Upper lobe of right lung (tissue), 1 donor: ENCODE results near the gene SLC9A9. TPM values are rescaled to one million over a fixed set of nuclear protein-coding genes. Genes with fewer than 3 reads are reported as not detected.

Experiments
- ATAC-seq: fragments of 200-7000 bp; cut with Tn5 transposase; one replicate; pipeline ENCODE4 v1.9.1; 2020; ENCODE audit warnings: mild to moderate bottlenecking, moderate library complexity
- DNase-seq: peaks from one replicate; pipeline ENCODE4 v3.0.0-alpha.2; 2020
- H3K27ac ChIP-seq: fragments of 200-600 bp; one replicate; pipeline ENCODE4 v1.8.0; 2022
- H3K27me3 ChIP-seq: fragments of 200-600 bp; one replicate; pipeline ENCODE4 v1.8.0; 2022; ENCODE audit warnings: mild to moderate bottlenecking
- H3K36me3 ChIP-seq: fragments of 200-600 bp; one replicate; pipeline ENCODE4 v1.8.0; 2022
- H3K4me1 ChIP-seq: fragments of 200-600 bp; one replicate; pipeline ENCODE4 v1.8.0; 2022
- H3K4me3 ChIP-seq: fragments of 200-600 bp; one replicate; pipeline ENCODE4 v1.8.0; 2022; ENCODE audit warnings: mild to moderate bottlenecking
- H3K9me3 ChIP-seq: fragments of 200-600 bp; one replicate; pipeline ENCODE4 v1.8.0; 2022
- intact Hi-C: fragments of 100-400 bp; cut with DNase I; formaldehyde crosslinking; loops from one replicate; pipeline ENCODE4 v1.11.0; 2022
- total RNA-seq: library from RNA; stranded (reverse); fragmentation: NEBNext Ultra II Directional; extraction: Animal tissue kit (Norgen Biotek cat#: 25700); gene quantifications from one replicate; pipeline ENCODE4 v1.2.1, GENCODE V29; 2021
- TF ChIP-seq, protein P1 (sequence below): fragments of 200-600 bp; IDR thresholded peaks from one replicate; pipeline ENCODE4 v1.8.0; 2022; ENCODE audit warnings: antibody characterized with exemption
- donor health status: DM: no; HTN: yes; CAD: no; lungs with severe emphysema.

The SLC9A9 gene
- total RNA-seq, 1 donor from 2014 or later: 13.3 TPM

DNA sequence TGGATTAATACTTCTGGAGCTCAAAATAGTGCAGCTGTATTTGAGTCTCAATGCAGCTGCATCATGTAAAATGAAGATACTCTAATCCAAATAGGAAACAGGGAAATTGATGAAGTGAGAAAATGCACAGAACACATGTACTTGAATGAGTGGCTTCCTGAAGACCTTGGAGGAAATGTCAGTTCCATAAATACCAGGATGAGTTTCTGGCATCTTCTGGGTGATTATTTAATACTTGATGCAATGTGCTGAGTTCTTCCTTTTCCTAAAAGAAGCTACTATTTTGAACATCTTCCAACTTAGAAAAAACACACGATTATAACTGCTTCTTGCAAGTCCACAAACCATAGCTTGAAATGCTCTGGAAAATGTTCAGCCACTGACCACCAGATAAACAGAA lies 162.8 kb downstream of the SLC9A9 start:
- TF ChIP-seq, protein P1, sequence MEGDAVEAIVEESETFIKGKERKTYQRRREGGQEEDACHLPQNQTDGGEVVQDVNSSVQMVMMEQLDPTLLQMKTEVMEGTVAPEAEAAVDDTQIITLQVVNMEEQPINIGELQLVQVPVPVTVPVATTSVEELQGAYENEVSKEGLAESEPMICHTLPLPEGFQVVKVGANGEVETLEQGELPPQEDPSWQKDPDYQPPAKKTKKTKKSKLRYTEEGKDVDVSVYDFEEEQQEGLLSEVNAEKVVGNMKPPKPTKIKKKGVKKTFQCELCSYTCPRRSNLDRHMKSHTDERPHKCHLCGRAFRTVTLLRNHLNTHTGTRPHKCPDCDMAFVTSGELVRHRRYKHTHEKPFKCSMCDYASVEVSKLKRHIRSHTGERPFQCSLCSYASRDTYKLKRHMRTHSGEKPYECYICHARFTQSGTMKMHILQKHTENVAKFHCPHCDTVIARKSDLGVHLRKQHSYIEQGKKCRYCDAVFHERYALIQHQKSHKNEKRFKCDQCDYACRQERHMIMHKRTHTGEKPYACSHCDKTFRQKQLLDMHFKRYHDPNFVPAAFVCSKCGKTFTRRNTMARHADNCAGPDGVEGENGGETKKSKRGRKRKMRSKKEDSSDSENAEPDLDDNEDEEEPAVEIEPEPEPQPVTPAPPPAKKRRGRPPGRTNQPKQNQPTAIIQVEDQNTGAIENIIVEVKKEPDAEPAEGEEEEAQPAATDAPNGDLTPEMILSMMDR: no peak
- Histone ChIP-seq H3K36me3 (no peaks in the 10 kb centered on the region), H3K4me1 (peaks cover 4% of the 10 kb centered on the region), H3K9me3 (no peaks in the 10 kb centered on the region), H3K27me3 (no peaks in the 10 kb centered on the region), H3K27ac (no peak overlapping the region), H3K4me3 (no peak overlapping the region)
- no peak for DNase-seq
- ATAC-seq: no peak
- intact Hi-C loops: no loop called here

DNA sequence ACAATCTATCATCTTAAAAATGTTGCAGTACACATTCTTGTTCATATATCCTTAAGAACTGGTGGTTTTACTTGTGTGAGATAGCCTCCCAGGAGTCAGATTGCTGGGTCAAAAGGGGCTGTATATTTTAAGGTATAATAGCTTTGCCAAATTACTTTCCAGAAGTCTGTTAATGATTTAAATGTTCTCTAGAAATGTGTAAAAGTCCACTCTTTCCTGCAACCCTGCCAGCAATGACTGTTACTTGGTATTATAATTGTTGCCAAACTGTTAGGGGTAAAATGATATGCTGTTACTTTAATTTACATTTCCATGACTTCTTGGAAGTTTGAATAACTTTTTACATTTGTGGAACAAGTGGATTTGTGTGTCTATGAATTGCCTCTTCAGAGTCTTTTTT lies 170.8 kb downstream of the SLC9A9 start:
- DNase-seq (no peak), ATAC-seq (no peak)
- H3K27ac ChIP-seq: no peak overlapping the region
- no peaks in the 10 kb centered on the region for H3K36me3 ChIP-seq
- H3K27me3 ChIP-seq: no peaks in the 10 kb centered on the region
- no peaks in the 10 kb centered on the region for H3K9me3 ChIP-seq
- no peak overlapping the region for H3K4me3 ChIP-seq
- H3K4me1 ChIP-seq: no peaks in the 10 kb centered on the region
- TF ChIP-seq, protein P1: no peak
- intact Hi-C loops: no loop called here

DNA sequence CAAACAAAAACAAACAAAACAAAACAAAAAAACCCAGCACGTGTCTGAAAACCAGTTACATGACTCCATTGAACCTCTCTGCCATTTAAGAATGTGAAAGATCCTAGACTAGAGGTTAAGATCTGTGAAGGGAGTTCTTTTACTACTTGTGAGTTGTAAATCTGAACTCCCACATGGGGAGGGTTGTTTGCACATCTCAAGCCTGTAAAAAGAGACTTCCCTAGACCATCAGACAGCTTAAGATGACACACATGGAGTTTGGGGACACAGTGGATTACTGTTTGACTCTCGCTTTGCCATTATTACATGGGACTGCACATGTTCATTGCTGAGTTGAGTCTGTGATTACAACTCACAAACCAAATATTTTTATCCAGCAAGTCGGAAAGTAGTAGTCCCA lies 171.5 kb downstream of the SLC9A9 start:
- TF ChIP-seq, protein P1: no peak
- no peak overlapping the region for H3K4me3 ChIP-seq
- intact Hi-C loops: no loop called here
- DNase-seq: no peak
- no peaks in the 10 kb centered on the region for H3K36me3 ChIP-seq
- H3K27me3 ChIP-seq: no peaks in the 10 kb centered on the region
- no peak overlapping the region for H3K27ac ChIP-seq
- no peaks in the 10 kb centered on the region for H3K9me3 ChIP-seq
- H3K4me1 ChIP-seq: no peaks in the 10 kb centered on the region
- no peak for ATAC-seq

DNA sequence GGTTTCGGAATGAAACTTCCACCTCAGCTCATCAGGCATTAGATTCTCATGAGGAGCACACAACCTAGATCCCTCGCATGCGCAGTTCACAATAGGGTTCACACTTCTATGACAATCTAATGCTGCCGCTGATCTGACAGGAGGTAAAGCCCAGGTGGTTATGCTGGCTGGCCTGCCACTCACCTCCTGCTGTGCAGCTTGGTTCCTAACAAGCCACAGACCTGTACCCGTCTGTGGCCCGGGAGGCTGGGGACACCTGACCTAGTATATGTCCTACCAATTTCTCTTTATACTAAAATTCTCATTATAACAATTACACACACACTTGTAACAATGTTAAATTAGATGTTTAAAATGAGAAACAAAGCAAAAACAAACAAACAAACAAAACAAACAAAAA lies 172.2 kb downstream of the SLC9A9 start:
- Histone ChIP-seq H3K27me3 (no peaks in the 10 kb centered on the region), H3K4me1 (no peaks in the 10 kb centered on the region), H3K4me3 (no peak overlapping the region), H3K9me3 (no peaks in the 10 kb centered on the region), H3K27ac (no peak overlapping the region), H3K36me3 (no peaks in the 10 kb centered on the region)
- no peak for DNase-seq
- intact Hi-C loops: no loop called here
- no peak for ATAC-seq
- TF ChIP-seq, protein P1: no peak

DNA sequence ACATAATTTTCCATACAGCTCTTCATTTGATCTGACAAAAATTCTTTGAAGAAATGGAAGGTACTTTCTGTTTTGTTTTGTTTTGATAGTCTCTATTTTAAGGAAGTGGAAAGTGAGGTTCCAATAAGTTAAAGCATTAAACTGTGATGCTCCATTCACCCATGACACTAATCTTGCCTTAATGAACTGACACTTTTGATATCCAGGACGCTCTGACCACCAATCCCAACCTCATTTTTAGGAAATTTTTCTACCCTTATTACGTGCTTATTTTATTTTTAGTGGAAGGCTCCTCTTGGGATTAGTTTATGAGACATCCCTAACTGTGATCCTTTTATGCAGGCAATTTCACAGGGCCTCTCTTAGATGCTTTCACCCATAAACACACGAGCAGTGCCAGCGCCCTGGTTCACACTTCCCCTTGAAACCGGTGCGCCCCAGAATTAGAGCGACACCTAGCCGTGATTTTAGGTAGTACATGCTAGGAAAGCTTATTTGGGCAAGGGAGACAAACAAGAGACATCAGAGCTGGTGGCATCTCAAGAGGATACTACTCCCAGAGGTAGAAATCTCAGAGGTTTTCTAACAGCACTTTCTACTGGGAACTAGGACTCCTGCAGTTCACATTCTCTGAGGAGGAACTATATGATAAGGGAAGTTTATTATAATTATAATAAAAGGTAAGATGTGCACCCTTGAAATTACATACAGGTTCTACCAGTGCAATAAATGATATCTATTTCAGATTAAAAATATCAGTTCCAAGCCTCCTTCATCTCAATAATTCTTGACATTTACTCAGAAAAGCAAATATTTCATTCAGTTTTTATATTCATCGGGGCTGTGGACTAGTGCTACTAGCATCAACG lies 173.9 kb downstream of the SLC9A9 start:
- ATAC-seq: peak; percentile 97
- TF ChIP-seq, protein P1: peak; percentile 95

More for the DNA sequence above, 173.9 kb downstream of the SLC9A9 start:
- peak; percentile 70 for DNase-seq
- H3K4me3 ChIP-seq: no peak overlapping the region
- H3K27me3 ChIP-seq: no peaks in the 10 kb centered on the region
- no peaks in the 10 kb centered on the region for H3K36me3 ChIP-seq
- no peaks in the 10 kb centered on the region for H3K4me1 ChIP-seq
- intact Hi-C loops: no loop called here
- no peak overlapping the region for H3K27ac ChIP-seq
- no peaks in the 10 kb centered on the region for H3K9me3 ChIP-seq
